SH-SY5Y (cell line): ENCODE measurements around the gene NRF1.

Experiments
- GATA2 ChIP-seq: IDR thresholded peaks from 2 replicates; pipeline ENCODE4 v1.6.1; 2011; ENCODE audit warnings: mild to moderate bottlenecking, low read depth, low read length
- GATA3 ChIP-seq: IDR thresholded peaks from 2 replicates; pipeline ENCODE4 v1.6.1; 2011; ENCODE audit warnings: low read depth, mild to moderate bottlenecking, low read length, moderate library complexity

Gene NRF1

DNA sequence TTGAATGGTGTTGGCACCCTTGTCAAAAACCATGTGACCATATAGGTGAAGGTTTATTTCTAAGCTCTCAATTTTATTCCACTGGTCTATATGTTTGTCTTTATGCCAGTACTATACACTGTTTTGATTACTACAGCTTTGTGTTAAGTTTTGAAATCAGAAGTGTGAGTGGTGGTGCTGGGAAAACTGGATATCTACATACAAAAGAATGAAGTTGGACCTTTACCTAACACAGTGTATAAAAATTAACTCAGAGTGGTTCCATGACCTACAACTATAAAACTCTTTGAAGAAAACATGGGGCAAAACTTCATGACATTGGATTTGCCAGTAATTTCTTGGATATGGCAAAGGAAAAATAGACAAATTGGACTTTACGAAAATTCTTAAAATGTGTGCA is 112.2 kb downstream of the NRF1 start:
- no peak for TF ChIP-seq GATA3
- TF ChIP-seq GATA2 = no peak

DNA sequence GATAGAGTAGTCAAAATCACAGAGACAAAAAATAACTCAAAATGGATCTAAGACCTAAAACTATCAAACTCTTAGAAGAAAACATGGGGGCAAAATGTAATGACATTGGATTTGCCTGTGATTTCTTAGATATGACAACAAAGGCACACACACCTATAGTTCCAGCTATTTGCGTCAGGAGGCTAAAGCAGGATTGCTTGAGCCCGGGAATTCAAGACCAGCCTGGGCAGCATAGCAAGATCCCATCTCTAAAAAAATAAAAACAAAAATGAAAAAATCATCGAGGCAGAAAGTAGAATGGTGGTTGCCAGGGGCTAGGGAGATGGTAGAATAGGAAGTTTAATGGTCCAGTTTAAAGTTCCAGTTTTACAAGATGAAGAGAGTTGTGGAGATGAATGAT is 113.3 kb downstream of the NRF1 start:
- TF ChIP-seq GATA2 = no peak
- TF ChIP-seq GATA3 = no peak

DNA sequence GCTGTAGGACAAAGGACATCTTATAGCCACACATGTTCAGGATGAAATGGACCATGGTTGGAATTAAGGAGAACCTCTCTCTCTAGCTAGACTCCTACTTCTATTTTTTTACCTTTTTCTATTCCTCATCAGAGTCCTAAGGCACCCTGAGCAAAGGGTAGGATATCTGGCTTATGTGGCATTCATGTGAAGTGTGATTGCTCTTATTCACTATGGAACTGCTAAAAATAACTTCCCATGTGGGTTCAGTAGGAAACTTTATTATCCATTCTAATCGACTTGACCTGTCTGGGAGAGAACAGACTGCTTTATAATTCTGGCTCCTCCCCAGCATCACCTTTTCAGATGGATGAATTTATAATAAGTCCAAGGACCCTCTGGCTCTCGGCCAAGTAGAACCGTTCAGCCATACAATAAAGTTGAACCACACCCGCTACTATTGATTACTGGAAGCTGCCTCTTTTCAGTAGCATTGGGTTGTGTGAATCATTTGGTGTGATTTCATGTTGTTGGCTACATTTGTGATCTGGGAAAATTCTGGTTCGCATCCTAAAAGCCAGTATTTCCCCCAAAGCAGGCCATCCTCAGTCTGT is 117.5 kb downstream of the NRF1 start:
- TF ChIP-seq GATA3 = no peak
- TF ChIP-seq GATA2 = no peak

DNA sequence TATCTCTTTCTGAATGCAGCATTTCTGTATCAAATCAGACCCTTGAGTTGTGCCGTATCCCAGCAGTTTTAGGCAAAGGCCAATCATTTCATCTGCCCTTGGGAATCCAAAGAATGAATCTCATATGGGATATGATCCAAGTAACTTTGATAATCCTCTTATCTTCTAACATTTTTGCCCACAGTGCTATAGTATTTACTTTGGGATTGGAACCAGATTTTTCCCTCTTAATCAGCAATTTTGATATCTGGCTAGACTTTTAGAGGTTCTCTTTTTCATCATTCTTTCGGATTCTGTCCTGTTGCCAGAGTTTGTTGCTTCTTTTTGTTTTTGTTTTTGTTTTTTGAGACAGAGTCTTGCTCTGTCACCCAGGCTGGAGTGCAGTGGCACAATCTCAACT is 118.0 kb downstream of the NRF1 start:
- no peak for TF ChIP-seq GATA2
- no peak for TF ChIP-seq GATA3

DNA sequence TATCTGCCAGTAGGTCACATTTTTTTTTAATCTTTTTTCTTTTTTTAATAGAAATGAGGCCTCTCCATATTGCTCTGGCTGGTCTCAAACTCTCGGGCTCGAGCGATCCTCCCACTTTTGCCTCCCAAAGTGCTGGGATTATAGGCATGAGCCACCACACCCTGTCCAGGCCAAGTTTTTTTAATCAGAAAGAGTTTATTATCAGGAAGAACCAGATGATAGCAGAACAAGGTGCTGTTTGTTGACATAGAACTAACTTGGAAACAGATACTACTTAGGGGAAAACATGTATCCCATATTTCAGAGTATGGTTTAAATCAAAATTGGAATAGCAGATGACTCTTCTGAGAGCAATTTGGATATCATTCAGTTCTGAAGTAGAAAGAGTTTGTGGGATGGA is 118.6 kb downstream of the NRF1 start:
- no peak for TF ChIP-seq GATA3
- no peak for TF ChIP-seq GATA2

DNA sequence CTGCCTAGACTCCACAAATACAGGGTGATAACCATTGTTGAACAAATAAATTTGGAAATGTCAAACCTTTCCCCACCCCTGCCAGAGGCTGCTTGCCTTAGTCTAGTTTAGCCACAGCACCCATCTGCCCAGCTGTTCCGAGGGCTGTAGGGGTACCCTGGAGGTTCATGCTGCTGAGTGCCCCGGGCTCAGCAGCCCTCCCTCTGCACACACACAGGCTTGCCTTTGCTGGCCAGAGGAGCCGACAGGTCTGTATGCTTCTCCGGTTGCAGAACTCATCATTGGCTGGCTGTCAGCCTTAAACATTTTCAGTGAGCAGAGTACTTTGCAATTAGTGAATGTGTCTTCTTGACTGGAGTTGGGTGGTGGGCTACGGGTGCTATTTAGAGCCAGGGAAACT is 122.9 kb downstream of the NRF1 start:
- TF ChIP-seq GATA3 = no peak
- no peak for TF ChIP-seq GATA2

DNA sequence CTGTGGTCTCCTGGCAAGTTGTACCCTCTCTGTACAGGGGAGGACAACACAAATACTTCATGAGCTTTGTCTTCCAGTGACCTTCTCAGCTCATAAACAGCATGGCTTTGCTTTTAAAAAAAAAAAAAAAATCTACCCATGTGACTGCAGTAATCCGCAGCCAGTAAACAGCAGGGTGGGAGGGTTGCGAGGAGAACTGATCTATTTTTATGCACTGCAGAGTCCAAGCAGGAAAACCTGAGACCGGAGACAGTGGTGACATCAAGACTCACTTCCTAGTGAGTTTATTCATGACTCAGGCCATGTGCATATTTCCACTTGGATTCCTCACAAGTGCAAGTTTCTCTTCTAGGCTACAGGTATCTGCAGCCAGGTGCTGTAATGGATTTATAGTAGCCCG is 127.9 kb downstream of the NRF1 start:
- TF ChIP-seq GATA3 = no peak
- no peak for TF ChIP-seq GATA2

DNA sequence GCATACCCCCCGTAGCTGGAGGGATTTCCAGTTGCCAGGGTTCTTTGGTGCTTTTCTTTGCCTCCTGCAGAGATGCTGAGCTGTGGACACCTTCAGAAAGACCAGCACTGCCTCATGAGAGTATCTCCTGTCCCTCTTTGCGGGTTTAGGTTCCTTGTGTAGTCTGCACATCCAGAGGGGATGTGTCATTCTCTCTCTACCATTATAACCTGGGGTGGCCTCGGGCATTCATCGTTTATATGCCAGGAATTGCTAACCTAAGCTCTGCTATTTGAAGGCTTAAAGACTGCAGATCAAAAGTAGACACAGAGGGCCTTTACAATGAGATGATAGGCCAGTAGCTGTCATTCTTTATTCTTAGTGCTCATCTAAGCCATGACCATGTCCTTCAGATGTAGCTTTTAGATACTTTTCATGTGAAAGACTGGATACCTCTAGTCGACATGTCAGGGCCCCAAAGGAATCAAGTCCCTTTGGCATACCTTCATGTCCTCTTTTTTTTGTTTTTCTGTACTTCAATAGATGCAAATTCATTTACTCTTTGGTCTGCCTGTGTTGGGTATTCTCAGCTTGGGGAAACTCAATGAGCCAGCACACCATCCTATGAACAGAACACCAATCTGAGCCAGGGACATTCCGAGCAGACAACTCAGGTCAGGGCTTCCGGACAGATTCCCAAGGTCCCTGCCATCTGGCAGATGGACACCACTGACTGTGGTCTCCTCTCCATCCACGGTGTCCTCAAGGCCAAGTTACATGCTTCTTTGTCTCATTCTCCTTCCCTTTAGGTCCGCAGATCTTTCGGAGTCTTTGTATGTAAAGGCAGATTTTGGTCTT is 129.3 kb downstream of the NRF1 start:
- TF ChIP-seq GATA3 (no peak), GATA2 (no peak)

DNA sequence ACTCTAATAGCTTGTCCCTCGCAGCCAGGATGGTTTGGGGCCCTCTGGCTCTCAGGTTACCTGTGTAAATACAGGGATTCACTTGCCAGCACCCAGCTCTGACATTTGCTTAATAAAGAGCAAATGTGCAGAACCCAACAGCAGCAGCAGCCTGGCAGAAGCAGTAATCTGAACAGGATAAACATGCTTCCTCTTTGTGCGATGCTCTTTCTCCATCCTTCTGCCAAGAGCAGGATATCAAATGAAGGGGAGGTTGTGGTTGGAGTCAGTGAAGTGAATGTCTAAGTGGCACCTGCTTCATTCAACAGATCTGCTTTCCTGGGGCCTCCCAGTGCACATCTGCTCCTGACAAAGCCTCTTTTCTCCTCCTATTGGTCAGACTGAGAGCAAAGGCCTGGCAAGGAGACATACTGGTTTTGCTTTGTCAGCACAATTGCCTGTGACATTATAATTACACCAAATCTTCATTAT is 130.3 kb downstream of the NRF1 start:
- TF ChIP-seq GATA3 (no peak), GATA2 (no peak)

DNA sequence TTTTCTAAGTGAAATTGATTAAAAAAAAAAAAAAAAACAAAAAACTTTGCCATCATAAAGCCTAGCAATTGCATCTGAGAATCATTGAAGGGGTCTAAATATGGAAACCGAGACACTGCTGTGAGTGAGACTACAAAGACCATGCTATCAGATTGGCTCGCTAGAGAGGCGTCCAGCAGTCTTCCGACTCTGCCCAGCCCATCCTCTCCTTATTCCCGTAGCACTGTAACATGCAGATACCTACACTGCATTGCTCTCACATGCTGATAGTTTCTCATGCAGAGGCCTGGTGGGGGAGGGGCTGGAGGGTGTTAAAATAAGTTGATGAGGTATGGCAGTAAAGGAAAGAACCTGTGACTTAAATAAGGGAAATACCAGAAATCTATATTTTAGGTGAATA is 130.7 kb downstream of the NRF1 start:
- no peak for TF ChIP-seq GATA2
- TF ChIP-seq GATA3 = no peak

DNA sequence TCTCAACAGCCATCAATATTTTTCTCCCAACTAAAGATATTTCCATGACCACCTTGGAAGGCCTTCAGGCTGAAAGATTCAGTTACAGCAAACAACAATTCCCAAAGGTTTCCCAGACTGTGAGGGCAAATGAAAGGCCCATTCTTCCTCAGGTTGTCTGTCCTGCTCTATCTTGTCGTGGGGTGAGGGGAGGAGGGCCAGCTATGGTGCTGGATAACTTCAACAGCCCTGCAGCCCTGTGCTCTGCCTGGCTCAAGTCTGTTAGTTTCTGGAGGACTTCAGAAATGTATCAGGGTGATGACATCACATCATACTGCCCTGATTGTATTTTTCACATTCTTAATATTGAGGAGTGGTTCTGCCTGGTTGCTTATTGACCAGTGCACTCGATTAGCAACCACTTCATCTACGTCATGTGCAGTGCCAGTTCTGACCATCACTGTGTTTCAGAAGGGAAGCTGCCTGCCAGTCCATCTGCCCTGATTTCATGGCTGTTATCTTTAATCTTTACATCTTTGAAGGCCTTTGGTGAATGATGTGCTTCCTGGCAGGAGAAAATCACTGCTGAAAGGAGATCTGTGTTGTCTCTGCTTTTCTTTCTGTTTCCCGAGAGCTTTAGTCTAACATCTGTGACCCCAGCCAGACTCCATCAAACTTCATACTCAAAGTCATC is 135.5 kb downstream of the NRF1 start:
- TF ChIP-seq GATA3 (peak; percentile 95), GATA2 (peak; percentile 97)

DNA sequence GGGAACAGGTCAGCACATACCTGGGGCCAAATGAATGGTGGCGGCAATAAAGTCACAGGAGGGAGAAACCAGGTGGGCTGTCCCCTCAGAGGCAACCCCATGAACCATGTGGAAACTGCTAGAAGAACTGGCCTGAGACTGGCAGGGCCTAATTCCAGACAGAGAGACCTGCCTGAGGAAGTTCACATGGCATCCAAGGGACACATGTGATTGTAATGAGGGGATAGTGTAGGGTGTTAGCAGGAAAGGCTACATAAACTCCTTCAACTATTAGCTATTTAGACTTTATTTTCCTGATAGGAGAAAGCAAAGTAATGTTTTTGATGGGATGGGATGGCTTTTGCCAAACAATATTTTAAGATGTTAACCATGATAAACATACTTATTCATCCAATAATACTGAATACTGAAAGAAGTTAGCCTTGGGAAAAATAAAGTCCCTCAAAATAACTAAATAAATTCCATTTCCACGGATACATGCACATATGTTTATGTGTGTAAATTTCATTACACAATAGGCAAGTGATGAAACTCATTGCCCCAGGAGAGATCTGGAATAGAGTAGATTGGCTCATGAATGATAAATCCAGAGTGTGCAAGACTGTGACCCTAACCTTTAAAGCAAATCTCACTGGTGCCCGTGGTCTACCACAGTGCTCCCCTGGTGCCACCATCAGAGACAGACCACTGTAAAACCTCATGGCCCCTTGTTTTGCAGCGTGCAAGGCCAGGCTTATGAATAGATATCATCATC is 137.0 kb downstream of the NRF1 start:
- no peak for TF ChIP-seq GATA3
- no peak for TF ChIP-seq GATA2

DNA sequence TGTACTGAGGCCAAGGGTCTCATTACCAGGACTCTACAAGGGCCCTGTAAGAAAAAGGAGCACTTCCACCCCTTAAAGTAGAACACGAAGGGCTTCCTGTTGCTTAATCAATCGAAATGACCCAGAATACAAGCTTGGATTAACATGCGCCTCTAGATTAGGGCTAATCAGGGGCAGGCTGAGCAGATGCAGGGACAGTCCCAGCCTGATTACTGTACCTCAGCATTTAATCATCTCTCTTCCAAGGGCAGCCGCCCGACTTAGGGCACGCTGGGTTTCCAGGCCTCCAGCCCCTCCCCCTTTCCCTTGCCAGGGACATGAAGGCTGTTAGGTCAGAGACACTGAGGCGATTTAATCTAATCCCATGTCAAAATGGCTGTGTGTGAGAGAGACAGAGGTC is 138.6 kb downstream of the NRF1 start:
- no peak for TF ChIP-seq GATA2
- no peak for TF ChIP-seq GATA3

DNA sequence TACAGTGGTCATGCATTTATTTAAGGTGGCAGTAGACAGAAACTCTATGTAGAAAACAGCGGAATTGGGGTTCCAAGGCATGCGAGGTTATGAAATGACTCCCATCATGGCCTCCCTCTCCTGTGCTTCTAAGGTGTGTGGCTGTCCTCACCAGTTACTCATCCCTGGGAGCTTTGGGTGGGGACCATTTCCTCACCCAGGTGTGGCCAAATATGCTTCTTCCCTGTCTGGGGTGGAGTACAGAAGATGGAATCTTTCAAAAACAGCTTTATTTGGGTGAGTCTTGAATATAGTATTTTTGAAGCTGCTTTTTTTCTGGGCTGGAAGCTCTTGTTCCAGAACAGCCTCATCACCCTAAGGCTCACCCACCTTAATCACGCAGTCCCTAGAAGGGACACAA is 139.0 kb downstream of the NRF1 start:
- TF ChIP-seq GATA3 (no peak), GATA2 (no peak)

DNA sequence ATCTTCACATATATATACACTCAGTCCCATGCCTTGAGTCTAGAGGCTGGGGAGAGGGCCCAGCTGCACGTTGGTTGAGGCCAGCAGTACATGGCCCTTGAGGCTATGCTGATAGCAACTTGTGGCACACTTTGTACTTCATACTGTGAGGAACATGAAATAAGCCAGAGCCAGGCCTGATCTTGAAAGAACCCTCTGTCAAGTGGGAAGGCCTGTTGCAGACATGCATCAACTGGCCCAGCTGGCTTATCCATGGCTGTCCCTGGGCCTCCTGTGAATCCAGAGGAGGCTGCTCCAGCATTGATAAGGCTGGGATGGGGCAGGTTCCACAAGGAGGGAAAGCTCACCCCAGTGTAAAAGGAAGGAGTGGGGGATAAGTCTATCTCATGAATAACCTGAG is 140.4 kb downstream of the NRF1 start:
- no peak for TF ChIP-seq GATA2
- no peak for TF ChIP-seq GATA3
